Esophagus squamous epithelium (tissue), 5 donors: ENCODE data around the gene ZMIZ1. TPM values are rescaled to one million over a fixed set of nuclear protein-coding genes. Genes with fewer than 3 reads are reported as not detected.
A peak's percentile ranks its signal among the peaks of the same experiment; 100 is the strongest.

Experiments used
- DNase-seq: peaks from one replicate; lab custom pipeline; 2025; lab: John Stamatoyannopoulos, UW
- H3K27ac ChIP-seq, 4 donors: fragments of 200-600 bp; sonication (generic); one replicate each; pipeline ENCODE4 v1.5.1; 2016 to 2019; ENCODE audit warnings: mild to moderate bottlenecking in 1 of 4
- H3K27me3 ChIP-seq, 4 donors: fragments of 200-600 bp; sonication (generic); 1 replicate in 3 of 4; 2 replicates in 1 of 4; pipeline versions ENCODE4 v1.5.1 to v1.6.0; 2017 to 2021; ENCODE audit warnings: antibody characterized with exemption in 1 of 4
- H3K36me3 ChIP-seq, 3 donors: fragments of 200-600 bp; sonication (generic); one replicate each; pipeline ENCODE4 v1.5.1; 2016 to 2019
- H3K4me1 ChIP-seq, 3 donors: fragments of 200-600 bp; sonication (generic); one replicate each; pipeline ENCODE4 v1.5.1; 2017 to 2019
- H3K4me3 ChIP-seq, 4 donors: fragments of 200-600 bp; sonication (generic); 1 replicate in 3 of 4; 2 replicates in 1 of 4; pipeline ENCODE4 v1.5.1; 2016 to 2019; ENCODE audit warnings: mild to moderate bottlenecking in 2 of 4, moderate library complexity in 1 of 4
- H3K9me3 ChIP-seq, 3 donors: fragments of 200-600 bp; sonication (generic); one replicate each; pipeline ENCODE4 v1.5.1; 2016 to 2019
- CTCF ChIP-seq, 6 experiments: fragments of 450-650 bp in 4 of 6; fragments of 200-600 bp in 2 of 6; sonication (generic) in 2 of 6; IDR thresholded peaks; one replicate each; pipeline ENCODE4 v1.5.1; 2016 to 2019; ENCODE audit warnings: antibody characterized with exemption in 6 of 6, mild to moderate bottlenecking in 4 of 6, moderate library complexity in 4 of 6
- POLR2A ChIP-seq, 4 donors: fragments of 450-650 bp; IDR thresholded peaks; one replicate each; pipeline ENCODE4 v1.6.1; 2017; ENCODE audit warnings: antibody characterized with exemption in 4 of 4, mild to moderate bottlenecking in 4 of 4, moderate library complexity in 3 of 4
- WGBS, 2 donors: methylation state at CpG; one replicate each; pipeline ENCODE4 v1.1.5; 2018; 5-methylcytosine and 5-hydroxymethylcytosine counted together
- intact Hi-C: fragments of 100-400 bp; cut with DNase I; formaldehyde crosslinking; loops from one replicate; pipeline ENCODE4 v1.15.0; 2022
- total RNA-seq, 4 donors: library from RNA; depleted of rRNA; stranded (reverse); fragments of >200 nt; gene quantifications; one replicate each; pipeline ENCODE4 v1.1.0, GENCODE V29; 2016
- donor health status: DM: yes; HTN: yes; CAD: no.

The ZMIZ1 gene
- total RNA-seq, 4 donors from 2014 or later, result 28.2 to 79.5 (median 40.4) TPM

- WGBS, 2 donors, result 71 to 81% methylated on average over 2 to 4 of the region's 8 CpGs
- H3K4me1 ChIP-seq, result peaks cover 31 to 70% (median 52%) of the 10 kb centered on the region in 3 donors
Measured at GRCh38 chr10:79234391-79235315, 165.9 kb downstream of the ZMIZ1 start.

GRCh38 chr10:79235765-79236432 lies 167.1 kb downstream of the ZMIZ1 start:
- Histone ChIP-seq H3K27me3 (no peaks in the 10 kb centered on the region), H3K9me3 (no peaks in the 10 kb centered on the region), H3K4me1 (peaks cover 34 to 77% (median 56%) of the 10 kb centered on the region in 3 donors), H3K36me3 (peaks cover 0 to 70% (median 7%) of the 10 kb centered on the region in 3 donors), H3K4me3 (no peak overlapping the region), H3K27ac (peak overlapping the region in 2 of 4 donors; percentile 11 to 33)
- intact Hi-C loops, result no loop called here
- TF ChIP-seq POLR2A (IDR thresholded peaks at IDR 0.05) (no peak), CTCF (IDR thresholded peaks at IDR 0.05) (no peak)
- DNase-seq, result no peak
- 51 to 65% methylated on average over 7 to 9 of the region's 10 CpGs for WGBS, 2 donors

More at GRCh38 chr10:79234391-79235315, 165.9 kb downstream of the ZMIZ1 start:
- intact Hi-C loops, result no loop called here
- no peak for DNase-seq
- H3K27ac ChIP-seq, result no peak overlapping the region
- H3K9me3 ChIP-seq, result no peaks in the 10 kb centered on the region
- peaks cover 3 to 76% (median 7%) of the 10 kb centered on the region in 3 donors for H3K36me3 ChIP-seq
- TF ChIP-seq POLR2A (IDR thresholded peaks at IDR 0.05) (no peak), CTCF (IDR thresholded peaks at IDR 0.05) (no peak)
- no peak overlapping the region for H3K4me3 ChIP-seq
- H3K27me3 ChIP-seq, result no peaks in the 10 kb centered on the region

- no peak for DNase-seq
- Histone ChIP-seq H3K9me3 (no peaks in the 10 kb centered on the region), H3K27me3 (no peaks in the 10 kb centered on the region), H3K36me3 (peaks cover 0 to 65% (median 7%) of the 10 kb centered on the region in 3 donors), H3K4me1 (peaks cover 34 to 82% (median 61%) of the 10 kb centered on the region in 3 donors), H3K27ac (peak overlapping the region; percentile 11 to 57 (median 43)), H3K4me3 (no peak overlapping the region)
- intact Hi-C loops, result no loop called here
- 39 to 78% methylated on average over 5 to 9 of the region's 9 CpGs for WGBS, 2 donors
- TF ChIP-seq POLR2A (IDR thresholded peaks at IDR 0.05), result no peak
- no peak for TF ChIP-seq CTCF (IDR thresholded peaks at IDR 0.05)
Measured at GRCh38 chr10:79236433-79236765, 167.6 kb downstream of the ZMIZ1 start.

GRCh38 chr10:79237454-79238157 lies 168.8 kb downstream of the ZMIZ1 start:
- Histone ChIP-seq H3K36me3 (peaks cover 0 to 54% (median 7%) of the 10 kb centered on the region in 3 donors), H3K9me3 (no peaks in the 10 kb centered on the region), H3K4me1 (peaks cover 45 to 94% (median 73%) of the 10 kb centered on the region in 3 donors), H3K27me3 (no peaks in the 10 kb centered on the region), H3K4me3 (no peak overlapping the region), H3K27ac (peak overlapping the region; percentile 11 to 72 (median 55))
- 33 to 42% methylated on average over 6 to 11 of the region's 12 CpGs for WGBS, 2 donors
- intact Hi-C loops, result no loop called here
- TF ChIP-seq POLR2A (IDR thresholded peaks at IDR 0.05) (no peak), CTCF (IDR thresholded peaks at IDR 0.05) (no peak)
- no peak for DNase-seq
